Measurements from ENCODE around the gene ZSWIM1. TPM values are rescaled to one million over a fixed set of nuclear protein-coding genes. Genes with fewer than 3 reads are reported as not detected.

The ZSWIM1 gene
- total and polyA plus RNA-seq, 2 of the 8 experiments (the other 6 are each of a cell fraction or from before 2014, with no cell fraction given), result 14.1 to 15.6 TPM

- TF ChIP-seq MAX (IDR thresholded peaks at IDR 0.05) (no peak), ATF2 (IDR thresholded peaks at IDR 0.05; ENCODE audit: low read length) (no peak)
These were observed 32.6 kb upstream of the ZSWIM1 start (continued) for GRCh38 chr20:45848421-45848820.

All from H1 (cell line).